ENCODE data around the gene TEX10.
"Not testable (repeated sequence)": the region's sequence is repeated elsewhere in the genome, so short reads cannot be mapped to it uniquely, and the experiment has no call there.

Gene TEX10

DNA sequence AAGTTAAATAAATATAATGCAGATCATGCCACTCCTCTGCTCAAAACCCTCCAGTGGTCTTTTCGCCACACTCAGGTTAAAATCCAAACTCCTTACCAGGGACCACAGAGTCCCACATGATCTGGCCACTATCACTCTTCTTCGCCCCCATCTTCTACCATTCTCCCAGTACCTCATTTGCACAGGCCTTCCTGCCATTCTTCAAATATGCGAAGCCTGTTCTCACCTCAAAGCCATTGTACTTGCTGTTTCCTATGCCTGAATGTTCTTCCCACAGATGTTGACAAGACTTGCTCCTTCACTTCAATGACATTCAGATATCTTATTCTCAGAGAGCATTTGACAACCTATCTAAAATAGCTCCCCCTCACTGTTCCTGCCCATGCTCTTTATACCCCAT is 10.9 kb downstream of the TEX10 start:
- no peak for DNase-seq

- DNase-seq = no peak
These were observed 12.5 kb downstream of the TEX10 start for GRCh38 chr9:100340224-100340623.

DNA sequence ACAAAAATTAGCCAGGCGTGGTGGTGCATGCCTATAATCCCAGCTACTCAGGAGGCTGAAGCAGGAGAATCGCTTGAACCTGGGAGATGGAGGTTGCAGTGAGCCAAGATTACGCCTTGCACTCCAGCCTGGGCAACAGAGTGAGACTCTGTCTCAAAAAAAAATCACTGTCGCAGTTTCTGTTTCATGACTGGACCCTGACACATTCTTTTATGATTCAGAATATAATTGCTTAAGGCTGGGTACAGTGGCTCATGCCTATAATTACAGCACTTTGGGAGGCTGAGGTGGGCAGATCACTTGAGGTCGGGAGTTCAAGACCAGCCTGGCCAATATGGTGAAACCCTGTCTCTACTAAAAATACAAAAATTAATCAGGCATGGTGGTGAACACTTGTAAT is 14.0 kb downstream of the TEX10 start:
- DNase-seq = not testable (repeated sequence)

GRCh38 chr9:100324594-100325200 is 28.0 kb downstream of the TEX10 start:
- no peak for DNase-seq

DNA sequence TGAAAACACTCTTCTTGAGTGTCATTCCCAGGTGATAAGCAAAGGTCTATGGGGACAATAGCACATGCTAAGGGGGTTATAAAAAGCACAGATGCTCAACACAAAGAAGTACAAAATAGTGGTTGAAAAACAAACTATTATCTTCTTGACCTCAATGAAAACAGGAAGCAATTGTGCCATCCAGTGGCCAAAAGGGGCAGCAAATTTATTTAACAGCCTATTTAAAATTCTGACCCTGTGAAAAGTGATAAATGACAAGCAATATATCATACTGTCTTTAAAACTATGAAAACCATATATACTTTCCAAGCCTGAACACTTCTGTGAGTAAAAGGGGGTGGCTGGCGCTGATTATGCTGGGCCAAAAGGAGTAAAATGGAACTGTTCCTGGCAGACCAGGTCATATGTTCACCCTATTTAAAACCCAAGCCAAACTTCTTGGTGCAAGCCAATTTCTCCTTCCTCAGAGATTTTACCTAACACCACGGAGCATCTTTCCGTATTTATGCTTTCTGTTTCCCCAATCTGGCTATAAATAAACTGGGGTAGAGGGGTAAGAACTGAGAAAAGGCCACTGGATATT is 29.7 kb downstream of the TEX10 start:
- DNase-seq = no peak

- no peak for DNase-seq
These were observed 35.0 kb downstream of the TEX10 start for GRCh38 chr9:100317706-100318105.

- DNase-seq = no peak
These were observed 37.2 kb downstream of the TEX10 start for GRCh38 chr9:100315561-100315960.

DNA sequence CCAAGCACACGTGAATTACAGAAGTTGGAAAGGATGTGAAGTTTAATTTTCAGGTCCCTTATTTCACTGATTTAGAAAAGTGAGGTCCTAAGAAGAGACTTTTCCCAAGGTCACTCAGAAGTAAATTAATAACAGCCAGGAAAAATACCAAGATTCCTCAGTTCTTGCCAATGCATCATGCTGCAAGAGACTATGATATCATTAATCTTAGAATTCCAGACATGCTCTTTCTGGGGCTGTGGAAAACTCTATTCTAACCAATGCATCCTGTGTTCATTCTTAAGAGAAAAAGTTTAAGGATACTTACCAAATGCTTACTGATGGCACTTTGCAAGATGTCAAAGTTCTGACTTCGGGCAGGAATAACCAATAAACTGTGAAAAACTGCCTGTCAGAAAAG is 42.8 kb downstream of the TEX10 start:
- no peak for DNase-seq

GRCh38 chr9:100308965-100309564 is 43.7 kb downstream of the TEX10 start:
- DNase-seq = no peak

GRCh38 chr9:100307080-100307479 is 45.7 kb downstream of the TEX10 start:
- no peak for DNase-seq

DNA sequence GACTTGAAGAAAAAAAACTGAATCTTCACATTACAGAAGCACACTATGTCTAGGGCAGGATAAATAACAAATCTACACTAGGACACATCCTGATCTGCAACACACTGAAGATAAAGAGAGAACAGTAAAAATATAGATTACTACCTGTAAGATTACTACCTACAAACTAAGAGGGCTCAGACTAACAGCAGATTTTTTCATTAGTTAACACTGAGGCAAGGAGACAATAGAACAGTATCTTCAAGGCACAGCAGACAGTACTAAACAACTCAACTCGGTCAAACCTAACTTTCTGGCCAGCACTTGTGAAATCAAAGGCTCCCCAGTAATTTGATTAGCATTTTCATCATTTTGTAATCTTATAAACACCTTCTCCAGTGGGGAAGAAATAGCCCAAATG is 46.5 kb downstream of the TEX10 start:
- DNase-seq = no peak

GRCh38 chr9:100303747-100304146 is 49.0 kb downstream of the TEX10 start:
- no peak for DNase-seq

DNA sequence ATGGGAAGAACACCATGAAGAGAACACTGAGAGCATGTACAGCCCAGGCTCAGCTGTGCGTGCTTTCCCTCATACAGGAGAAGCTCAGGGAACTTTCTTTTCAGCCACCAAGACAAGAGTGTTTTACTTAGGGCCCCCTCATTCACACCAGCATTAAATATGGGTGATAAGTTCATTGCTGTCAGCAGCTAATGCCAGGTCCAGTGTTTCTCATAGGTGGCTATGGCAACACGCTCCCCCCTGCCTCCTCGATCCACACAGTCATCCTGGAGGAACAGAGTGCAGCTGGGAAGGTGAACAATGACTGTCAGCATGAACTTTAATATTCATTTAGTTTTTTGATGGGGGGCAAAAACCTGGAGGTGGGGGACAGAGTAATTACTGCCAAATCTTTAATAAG is 54.4 kb downstream of the TEX10 start:
- no peak for DNase-seq

DNA sequence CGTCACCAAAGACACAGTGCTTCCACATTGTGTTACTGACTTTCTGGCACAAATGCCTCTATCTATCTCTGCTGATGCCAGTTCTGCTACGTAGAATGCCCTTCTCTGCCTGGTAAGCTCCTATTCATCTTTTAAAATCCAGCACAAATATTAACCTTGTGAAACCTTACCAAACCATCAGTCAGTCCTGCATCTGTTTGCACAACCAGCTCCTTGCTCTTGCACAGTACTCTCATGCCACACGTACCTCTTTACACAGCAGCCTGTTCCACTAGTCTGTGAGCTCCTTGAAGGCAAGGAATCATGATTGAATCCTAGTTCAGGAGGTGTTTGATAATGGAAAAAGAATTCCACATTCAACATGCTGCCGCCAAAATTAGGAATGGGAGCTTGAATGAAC is 56.3 kb downstream of the TEX10 start:
- no peak for DNase-seq

- no peak for DNase-seq
These were observed 57.5 kb downstream of the TEX10 start for GRCh38 chr9:100295240-100295639.

- no peak for DNase-seq
These were observed 57.9 kb downstream of the TEX10 start for GRCh38 chr9:100294806-100295205.

- no peak for DNase-seq
These were observed 58.4 kb downstream of the TEX10 start for GRCh38 chr9:100294341-100294740.

DNA sequence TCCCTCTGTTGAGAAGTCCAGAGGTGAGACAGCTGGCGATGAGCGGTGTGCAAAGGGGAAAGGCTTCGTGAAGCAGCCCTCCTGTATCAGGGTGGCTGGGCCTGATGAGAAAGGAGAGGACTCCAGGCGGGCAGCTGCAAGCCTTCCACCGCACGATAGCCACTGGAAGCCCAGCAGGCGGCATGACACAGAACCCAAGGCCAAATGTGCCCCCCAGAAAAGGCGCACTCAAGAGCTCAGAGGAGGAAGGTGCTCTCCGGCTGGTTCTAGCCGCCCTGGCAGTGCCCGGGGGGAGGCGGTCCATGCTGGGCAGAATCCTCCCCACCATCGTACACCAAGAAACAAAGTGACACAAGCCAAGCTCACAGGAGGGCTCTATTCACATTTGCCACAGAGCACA is 60.3 kb downstream of the TEX10 start:
- no peak for DNase-seq

- no peak for DNase-seq
These were observed 62.0 kb downstream of the TEX10 start for GRCh38 chr9:100290714-100291113.

DNA sequence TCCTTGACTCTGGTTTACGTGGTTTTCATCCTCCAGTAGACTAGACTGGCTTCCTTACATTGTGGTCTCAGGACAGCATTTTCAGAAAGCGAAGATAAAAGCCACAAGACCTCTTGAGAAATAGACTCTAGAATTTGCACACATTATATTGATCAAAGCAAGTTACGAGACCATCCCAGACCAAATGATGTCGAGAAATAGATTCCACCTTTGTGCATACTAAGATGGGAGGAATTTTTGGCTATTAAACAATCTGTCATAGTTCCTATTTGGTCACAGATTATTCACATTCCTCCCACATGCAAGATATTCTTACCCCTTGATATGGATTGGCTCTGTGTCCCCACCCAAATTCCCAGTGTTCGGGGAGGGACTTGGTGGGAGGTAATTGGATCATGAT is 65.6 kb downstream of the TEX10 start:
- DNase-seq = no peak

GRCh38 chr9:100286257-100286656 is 66.5 kb downstream of the TEX10 start:
- no peak for DNase-seq

DNA sequence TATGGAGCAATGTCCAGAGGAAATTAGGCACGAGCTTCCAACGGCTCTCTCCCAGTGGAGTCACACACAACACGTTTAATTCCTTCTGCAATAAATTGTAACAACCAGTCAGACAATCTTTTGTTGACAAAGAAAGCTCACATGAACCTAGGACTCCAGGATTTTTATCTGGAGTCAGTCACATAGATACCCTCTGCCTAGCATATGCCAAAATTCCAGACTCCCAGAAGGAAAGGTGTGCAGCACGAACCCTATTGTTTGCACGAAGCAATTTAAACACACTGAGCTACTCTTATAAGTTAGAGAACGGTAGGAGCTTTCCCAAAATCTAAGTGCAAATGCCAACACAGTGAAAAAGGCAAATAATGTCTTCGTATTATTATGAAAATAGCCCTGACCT is 67.1 kb downstream of the TEX10 start:
- no peak for DNase-seq

- DNase-seq = no peak
These were observed 67.7 kb downstream of the TEX10 start for GRCh38 chr9:100285080-100285479.

DNA sequence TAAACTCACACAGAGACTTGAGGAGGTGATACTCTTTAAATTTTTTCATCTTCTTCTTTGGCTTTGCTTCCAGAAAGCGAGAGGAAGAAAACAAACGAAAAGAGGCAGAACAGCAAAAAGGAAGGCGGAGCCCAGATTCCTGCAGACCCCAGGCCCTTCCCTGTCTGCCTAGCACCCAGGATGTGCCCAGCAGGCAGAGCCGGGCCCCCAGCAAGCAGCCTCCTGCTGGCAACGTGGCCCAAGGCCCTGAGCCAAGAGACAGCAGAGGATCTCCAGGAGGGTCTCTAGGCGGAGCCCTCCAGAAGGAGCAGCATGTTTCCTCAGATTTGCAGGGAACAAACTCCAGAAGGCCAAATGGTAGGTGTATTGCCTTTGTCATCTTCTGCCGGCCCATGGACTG is 68.5 kb downstream of the TEX10 start:
- DNase-seq = no peak

DNA sequence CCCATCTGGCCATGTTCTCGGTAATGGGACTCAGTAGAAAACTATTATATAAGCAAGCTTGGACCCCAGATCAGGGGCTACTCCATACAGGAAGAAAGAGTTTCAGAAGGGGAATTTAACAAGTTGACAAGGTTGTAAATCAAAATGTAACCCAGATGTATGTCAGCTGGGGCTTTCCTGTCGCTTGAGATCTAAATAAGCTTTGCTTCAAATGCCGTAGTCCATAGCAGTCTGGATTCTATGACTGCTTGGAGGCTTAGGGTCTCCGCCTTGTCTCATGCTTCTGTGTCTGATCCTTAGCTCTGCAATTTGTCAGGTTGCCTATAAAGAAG is 70.4 kb downstream of the TEX10 start:
- no peak for DNase-seq

All from NK-92 treated with Interleukin-12 subunit alpha and Interleukin-12 subunit beta, amount 100 ng/mL, for 24 hours (cell line).